Brain microvascular endothelial cell (primary cell): ENCODE data around the gene USP16.
"Not testable (repeated sequence)": the region's sequence is repeated elsewhere in the genome, so short reads cannot be mapped to it uniquely, and the experiment has no call there.

Experiments used
- DNase-seq: peaks from one replicate; pipeline ENCODE4 v3.0.0-alpha.2; 2020
- H3K27ac ChIP-seq: fragments of 250-450 bp; sonication (Bioruptor Pico); 2 replicates; pipeline ENCODE4 v1.5.1; 2020; ENCODE audit warnings: mild to moderate bottlenecking, moderate library complexity
- H3K27me3 ChIP-seq: fragments of 250-450 bp; sonication (Bioruptor Pico); replicated peaks from 2 replicates; pipeline ENCODE4 v1.5.1; 2020; ENCODE audit warnings: mild to moderate bottlenecking
- H3K36me3 ChIP-seq: fragments of 250-450 bp; sonication (Bioruptor Pico); replicated peaks from 2 replicates; pipeline ENCODE4 v1.5.1; 2020; ENCODE audit warnings: mild to moderate bottlenecking
- H3K4me3 ChIP-seq: 2 replicates; pipeline ENCODE4 v1.5.1; 2011; ENCODE audit warnings: low read depth, mild to moderate bottlenecking, control low read depth, low read length, moderate library complexity
- CTCF ChIP-seq: IDR thresholded peaks from 2 replicates; pipeline ENCODE4 v1.5.1; 2011; ENCODE audit warnings: low read depth, mild to moderate bottlenecking, moderate library complexity, low read length, control low read depth, inconsistent platforms; ENCODE audit errors: missing control alignments
- in situ Hi-C: cut with HindIII; loops from 2 replicates; pipeline ENCODE4 v1.10.0; 2017; ENCODE audit warnings: low sequenced_read_pairs, low pct_ligation_motif_present

The USP16 gene

GRCh38 chr21:29024474-29025327, at the start of gene USP16:
TSS of gene USP16 (plus strand) at chr21:29024668. CDS start at chr21:29027914, 3,246 bp downstream.
- peak; percentile 37 for TF ChIP-seq CTCF
- H3K27me3 ChIP-seq: no peaks in the 10 kb centered on the region
- H3K36me3 ChIP-seq: peaks cover 9% of the 10 kb centered on the region
- in situ Hi-C loops: no loop called here
- peak within 1 kb of the TSS; percentile 100 for H3K27ac ChIP-seq
- DNase-seq: peak; percentile 99
- peak within 1 kb of the TSS; percentile 95 for H3K4me3 ChIP-seq

GRCh38 chr21:28975397-28975796, 49.1 kb upstream of the USP16 start:
- TF ChIP-seq CTCF: no peak
- no peak for DNase-seq
- in situ Hi-C loops: no loop called here
- Histone ChIP-seq H3K27me3 (no peaks in the 10 kb centered on the region), H3K27ac (no peak overlapping the region), H3K36me3 (peaks cover 21% of the 10 kb centered on the region), H3K4me3 (no peak overlapping the region)

GRCh38 chr21:28979092-28979491, 45.4 kb upstream of the USP16 start:
- Histone ChIP-seq H3K27ac (no peak overlapping the region), H3K27me3 (no peaks in the 10 kb centered on the region), H3K36me3 (peaks cover 37% of the 10 kb centered on the region), H3K4me3 (no peak overlapping the region)
- DNase-seq: no peak
- in situ Hi-C loops: no loop called here
- TF ChIP-seq CTCF: no peak

GRCh38 chr21:28982637-28983036, 41.8 kb upstream of the USP16 start:
- Histone ChIP-seq H3K27ac (no peak overlapping the region), H3K4me3 (no peak overlapping the region), H3K27me3 (no peaks in the 10 kb centered on the region), H3K36me3 (peaks cover 27% of the 10 kb centered on the region)
- no peak for DNase-seq
- no peak for TF ChIP-seq CTCF
- in situ Hi-C loops: no loop called here

GRCh38 chr21:28986677-28987076, 37.8 kb upstream of the USP16 start:
- H3K36me3 ChIP-seq: peaks cover 20% of the 10 kb centered on the region
- no peak for TF ChIP-seq CTCF
- DNase-seq: no peak
- no peaks in the 10 kb centered on the region for H3K27me3 ChIP-seq
- H3K4me3 ChIP-seq: no peak overlapping the region
- no peak overlapping the region for H3K27ac ChIP-seq
- in situ Hi-C loops: no loop called here

- H3K27me3 ChIP-seq, H3K4me3 ChIP-seq, in situ Hi-C loops: not testable (repeated sequence)
- Histone ChIP-seq H3K36me3 (peaks cover 13% of the 10 kb centered on the region), H3K27ac (peak overlapping the region; percentile 61)
- DNase-seq: peak; percentile 73
These were observed 36.3 kb upstream of the USP16 start for GRCh38 chr21:28988146-28988545.
